GM19463 (cell line): ENCODE measurements around the gene NKX3-2.

Experiments
- ATAC-seq: cut with Tn5 transposase; IDR thresholded peaks from one replicate; pipeline ENCODE4 v1.9.1; 2021; ENCODE audit warnings: mild to moderate bottlenecking, moderate library complexity; ENCODE audit not compliant: unreplicated experiment

Gene NKX3-2

DNA sequence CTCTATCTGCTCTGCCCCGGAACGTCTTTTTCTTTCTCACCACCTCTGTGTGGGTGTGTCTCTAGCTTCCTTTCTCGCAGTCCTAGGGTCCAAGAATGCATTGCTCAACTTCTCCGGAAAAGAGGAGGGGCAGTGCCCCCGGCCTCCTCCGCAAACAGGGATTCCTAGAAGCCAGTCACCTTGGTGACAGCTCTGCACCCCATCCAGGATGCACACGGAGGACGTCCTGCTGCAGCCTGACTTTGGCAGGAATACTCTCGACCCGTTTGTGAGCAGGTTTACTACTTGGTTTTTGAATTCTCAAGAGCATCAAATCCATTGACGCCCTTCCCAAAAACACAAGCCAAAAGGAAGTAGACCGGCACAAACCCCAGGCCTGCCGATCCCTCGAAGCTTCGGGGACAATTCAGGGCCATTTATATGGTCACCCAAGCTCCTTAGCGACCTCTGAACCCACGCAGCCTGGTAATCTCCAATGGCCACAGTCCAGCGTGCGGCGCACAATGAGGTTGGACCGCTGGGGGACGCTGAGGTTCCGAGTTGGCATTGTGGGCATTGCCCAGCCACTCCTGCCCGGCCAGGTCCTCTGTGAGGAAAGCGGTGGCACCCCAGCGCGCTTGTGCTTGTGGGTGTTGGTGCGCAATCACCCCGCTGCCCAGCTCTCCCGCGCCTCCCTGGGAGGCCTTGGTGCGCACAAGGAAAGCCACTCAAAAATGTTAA, 9.8 kb downstream of the NKX3-2 start:
- ATAC-seq, result no peak

DNA sequence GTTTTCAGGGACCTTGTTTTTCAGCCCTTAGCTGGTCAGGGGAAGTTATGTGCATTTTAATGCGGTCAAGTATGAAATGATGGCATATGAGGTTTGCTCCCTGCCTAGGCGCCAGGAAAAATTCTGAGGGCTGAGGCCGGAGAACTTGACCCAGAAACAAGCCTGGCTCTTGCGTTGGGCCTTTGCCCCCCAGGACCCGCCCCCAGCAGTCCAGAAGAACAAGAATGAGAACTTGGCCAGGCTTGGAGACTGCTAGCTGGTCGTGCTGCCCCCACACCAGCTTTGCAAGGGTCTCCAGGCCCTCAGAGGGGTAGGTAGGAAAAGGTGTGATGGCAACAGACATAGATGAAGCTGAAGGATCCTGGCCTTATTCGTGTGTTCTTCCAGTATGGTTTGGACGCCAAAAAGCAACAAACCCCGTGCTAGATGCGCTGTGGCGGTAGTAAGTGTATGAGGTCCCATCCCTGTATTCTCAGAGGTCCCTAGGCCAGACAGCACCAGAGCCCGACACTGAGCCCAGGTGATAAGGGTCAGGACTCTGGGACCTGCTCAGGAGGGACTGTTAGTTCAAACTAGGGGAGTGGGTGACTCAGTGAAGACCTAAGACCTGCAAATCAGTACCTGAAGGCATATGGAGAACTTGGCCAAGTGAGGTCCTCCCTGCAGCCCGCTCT, 10.5 kb downstream of the NKX3-2 start:
- ATAC-seq, result no peak

DNA sequence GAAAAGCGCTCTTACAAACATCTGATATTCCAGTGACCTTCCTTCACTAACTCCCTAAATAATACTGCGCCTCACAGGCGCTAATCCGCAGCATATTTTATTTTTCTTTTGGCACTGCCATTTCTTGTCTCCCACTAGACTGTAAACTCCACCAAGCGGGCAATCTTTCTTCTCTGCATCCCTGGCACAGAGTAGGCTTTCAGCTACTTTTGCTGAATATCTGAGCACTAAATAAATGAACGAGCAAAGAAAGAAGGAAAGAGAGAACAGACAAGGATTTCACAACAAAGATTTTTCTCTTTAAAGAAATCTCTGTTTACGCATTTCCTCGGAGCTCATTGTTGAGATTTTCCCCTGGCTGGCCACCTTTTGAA, 12.7 kb downstream of the NKX3-2 start:
- no peak for ATAC-seq

DNA sequence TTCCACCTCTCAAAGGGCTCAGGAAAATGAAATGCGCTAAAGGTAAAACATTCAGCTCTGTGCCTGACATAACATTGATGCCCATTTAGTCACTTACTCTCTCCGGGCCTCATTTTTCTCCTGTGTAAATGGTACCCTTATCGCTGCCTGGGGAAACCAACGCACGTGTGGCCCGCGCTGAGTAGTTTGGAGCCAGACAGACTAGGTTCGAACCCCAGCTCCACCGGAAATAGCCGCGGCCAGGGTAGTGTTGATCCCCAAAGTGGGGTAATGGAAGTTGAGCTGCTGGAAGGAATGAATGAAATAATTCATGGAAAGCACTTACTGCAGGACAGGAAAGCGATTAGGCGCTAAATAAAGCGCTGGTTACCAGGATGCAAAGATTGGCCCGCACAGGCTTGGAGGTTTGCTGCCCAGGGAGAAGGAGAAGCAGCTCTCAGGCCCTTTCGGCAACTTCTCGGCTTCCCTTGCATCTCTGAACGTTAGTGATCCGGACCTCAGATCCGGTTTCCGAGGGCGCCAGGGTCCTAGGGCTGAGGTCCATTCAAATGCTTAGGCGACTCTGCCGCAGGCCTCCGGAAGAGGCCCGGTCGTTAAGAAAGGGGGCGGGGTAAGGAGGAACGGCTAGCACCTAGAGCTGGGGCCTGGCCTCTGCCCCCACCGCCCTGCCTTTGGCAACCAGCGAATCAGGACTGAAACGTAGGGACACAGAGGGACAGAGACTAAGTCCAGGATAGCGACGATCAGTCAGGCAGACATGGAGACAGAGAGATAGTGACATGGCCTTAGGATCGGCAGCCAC, 13.3 kb downstream of the NKX3-2 start:
- ATAC-seq, result no peak

DNA sequence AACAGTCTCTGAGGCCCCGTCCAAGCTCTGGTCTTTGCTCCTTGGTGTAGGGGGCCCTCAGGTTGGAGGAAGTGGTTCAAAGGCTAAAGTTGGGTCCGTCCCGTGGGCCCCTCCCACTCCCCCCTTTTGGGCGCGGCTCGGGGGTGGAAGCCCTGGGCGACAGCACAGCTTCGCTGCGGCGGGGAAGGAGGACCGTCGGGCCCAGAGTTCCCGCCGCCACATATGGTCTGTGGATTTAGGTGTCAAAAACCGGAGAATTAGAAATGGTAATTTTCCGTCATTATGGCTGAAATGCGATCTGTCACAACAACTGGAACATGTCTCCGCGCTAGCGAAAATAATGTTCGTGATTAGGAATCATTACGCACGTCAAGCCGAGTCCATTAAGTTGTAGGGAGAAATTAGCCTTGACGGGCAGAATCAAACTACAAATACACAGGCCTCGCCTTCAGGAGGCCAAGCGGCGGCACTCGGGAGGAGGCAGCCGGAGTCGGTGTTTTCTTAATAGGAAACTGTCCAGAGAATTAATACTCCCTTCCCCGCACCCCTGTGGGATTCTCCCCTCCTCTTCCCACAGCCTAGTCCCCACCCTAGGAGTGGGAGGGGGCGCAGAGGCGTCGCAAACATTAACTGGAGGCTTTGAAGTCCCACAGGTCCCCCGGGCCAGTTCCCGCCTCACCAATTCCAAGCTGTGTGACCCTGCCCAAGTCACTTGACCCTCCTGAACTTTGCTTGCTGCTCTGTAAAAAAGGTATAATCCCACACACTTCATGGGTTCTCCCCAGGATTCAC, 15.0 kb downstream of the NKX3-2 start:
- no peak for ATAC-seq

DNA sequence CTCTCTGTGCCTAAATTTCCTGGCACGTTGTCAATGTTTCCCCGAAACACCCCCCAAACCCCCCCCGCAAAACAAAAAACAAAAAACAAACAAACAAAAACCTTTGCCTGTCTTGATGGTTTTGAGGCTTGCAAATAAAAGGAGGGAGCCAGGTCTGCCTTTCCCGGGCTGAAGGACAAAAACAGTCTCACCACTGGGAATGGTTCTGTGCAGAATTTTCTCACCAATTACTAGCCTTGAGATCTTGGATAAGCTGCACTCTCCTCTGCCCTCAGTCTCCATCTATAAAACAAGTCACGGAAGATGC, 15.5 kb downstream of the NKX3-2 start:
- ATAC-seq, result no peak

DNA sequence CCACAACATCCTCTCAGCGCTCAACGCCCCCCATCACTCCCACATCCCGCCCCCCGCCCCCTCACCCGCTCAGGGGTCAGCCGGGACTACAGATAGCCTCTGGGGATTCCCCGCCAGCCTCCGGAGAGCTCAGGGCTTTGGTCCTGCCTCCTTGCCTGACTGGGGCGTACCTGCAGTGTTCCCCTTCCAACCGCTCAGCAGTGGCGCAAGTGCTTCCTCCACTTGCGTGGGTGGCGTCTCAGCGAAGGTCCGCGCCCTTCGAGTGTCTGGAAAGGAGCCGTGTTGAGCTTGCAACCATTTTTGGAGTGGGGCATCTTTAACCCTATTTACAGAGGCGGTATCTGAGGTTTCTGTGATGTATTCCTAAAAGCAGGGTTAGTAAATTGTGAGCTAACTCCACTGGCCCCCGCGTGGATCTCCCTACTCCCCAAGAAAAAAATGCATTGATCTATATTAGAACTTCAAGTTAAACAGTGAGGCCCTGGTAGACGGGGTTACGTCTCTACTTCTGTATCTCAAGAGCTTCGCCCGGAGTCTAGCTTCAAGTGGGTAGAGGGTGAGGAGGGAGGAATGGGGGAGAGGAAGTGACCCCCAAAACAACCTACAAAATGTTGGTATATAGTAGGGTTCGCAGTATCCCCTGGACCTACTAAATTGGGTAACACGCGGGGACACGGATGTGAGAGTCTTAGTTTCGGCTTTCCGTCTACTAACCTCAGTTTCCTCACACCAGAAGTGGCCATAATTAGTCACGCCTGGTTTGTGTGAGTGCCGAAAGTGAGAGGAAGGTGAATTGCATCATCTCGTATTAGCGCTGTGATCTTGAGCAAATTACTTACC, 16.1 kb downstream of the NKX3-2 start:
- ATAC-seq, result peak; percentile 72

DNA sequence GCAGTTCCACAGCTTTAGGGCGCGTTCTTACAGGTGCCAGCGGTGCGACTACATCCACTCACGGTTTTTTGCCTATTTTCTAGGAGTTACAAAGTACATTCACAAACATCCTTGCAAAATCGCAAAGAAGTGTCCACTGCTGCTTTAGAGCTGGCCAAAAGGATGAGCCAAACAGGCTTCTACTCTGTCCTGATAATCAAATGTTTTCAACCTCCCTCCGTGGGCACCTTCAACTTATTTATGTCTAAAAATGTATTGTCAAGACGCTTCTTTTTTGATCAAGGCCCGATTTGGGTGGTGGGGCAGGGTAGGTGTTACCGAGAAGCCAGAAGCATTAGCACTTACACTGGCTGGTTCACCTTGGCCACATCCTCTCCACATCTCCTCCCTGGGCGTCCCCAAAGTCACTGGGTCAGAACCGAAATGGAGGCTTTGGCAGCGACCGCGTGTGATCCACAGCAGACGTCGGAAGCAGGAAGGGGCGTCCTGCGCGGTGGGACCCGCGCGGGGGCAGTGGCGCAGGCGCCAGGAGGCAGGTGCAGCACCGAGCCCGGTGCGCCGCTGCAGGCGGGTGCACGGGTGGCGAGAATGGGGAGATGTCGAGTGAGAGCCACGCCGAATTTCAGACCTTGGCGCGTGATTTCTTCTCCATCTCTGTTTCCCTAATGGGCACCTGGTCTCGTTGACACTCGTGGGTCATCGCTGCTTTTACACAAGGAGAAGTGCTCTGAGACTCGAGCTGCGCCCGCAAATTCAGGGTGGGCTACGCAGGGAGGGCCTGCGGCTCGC, 16.9 kb downstream of the NKX3-2 start:
- ATAC-seq, result no peak

DNA sequence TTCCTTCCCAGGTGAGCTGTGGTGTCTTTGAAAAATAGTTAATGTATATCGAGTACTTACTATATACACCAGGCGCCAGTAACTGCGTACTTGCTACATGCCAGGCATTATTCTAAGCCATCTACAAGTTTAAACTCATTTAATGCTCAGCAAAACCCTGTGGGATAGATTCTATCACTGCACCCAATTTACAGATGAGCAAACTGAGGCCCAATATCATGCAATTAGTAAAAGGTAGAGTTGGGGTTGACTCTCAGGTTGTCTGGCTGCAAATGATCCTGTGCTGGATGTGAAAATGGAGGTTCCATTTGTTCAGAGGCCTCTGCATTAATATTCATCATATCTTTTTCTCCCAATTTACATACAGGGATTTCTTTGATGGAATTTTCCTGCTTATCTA, 17.6 kb downstream of the NKX3-2 start:
- no peak for ATAC-seq

DNA sequence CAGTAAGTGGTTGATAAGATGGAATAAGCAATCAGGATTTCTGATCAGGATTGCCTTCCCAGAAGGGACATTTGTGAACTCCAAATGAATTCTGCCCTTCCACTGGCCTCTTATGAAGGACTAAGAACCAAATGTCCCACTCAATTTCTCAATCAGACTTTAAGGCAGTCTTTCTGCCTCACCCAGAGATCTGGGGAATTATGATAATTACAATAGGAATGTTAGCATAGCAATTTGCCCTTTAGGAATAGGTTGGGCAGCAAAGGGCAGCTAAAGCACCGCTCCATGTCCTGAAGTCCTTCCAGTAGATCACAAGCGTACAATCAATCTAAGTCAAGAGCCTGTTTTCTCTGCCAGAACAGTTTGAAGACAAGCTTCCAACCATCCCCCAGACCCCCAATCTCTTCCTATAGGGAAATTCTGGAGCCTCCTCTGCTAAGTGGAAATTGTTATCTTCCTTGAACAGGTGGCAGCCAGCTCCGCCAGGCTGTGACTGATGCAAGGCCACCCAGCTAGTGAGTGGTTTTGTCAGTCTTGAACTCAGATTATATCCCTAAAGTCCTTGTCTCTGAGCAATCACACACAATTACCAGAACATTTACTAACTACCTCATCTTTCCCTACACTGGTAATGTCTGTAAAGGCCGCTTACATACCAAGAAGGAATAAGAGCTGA, 18.6 kb downstream of the NKX3-2 start:
- ATAC-seq, result no peak

DNA sequence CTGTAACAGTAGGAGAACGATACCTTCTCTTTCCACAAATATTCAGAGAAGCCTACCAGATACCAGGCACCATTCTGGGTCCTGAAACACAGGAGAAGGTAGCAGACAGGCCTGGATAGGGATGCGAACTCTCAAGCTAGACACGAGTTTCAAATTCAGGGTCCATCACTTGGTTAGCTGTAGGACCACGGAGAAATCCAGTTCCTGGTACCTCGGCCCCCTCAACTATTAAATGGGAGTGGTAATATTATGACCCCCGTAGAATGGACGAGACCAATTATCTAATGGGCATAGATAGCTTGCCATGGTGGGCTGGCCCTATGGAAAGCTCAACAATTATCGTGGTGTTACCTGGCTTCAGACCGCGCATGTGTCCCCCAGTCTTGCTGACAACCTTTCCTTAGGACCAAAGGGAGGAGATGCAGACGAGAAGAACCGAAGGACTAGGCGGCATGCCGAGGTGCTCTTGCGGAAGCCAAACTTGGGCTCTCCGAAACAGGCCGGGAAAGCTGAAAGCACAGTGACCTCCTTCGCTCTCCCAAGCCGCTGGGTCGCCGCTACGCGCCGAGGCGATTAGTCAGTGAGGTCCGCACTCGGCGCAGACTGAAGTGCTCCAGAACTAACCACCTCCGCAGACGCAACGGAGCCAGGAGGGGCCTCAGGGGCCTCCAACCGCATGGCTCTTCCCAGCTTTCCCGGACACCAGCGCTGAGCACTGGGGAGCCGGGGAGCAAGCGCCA, 19.6 kb downstream of the NKX3-2 start:
- no peak for ATAC-seq

DNA sequence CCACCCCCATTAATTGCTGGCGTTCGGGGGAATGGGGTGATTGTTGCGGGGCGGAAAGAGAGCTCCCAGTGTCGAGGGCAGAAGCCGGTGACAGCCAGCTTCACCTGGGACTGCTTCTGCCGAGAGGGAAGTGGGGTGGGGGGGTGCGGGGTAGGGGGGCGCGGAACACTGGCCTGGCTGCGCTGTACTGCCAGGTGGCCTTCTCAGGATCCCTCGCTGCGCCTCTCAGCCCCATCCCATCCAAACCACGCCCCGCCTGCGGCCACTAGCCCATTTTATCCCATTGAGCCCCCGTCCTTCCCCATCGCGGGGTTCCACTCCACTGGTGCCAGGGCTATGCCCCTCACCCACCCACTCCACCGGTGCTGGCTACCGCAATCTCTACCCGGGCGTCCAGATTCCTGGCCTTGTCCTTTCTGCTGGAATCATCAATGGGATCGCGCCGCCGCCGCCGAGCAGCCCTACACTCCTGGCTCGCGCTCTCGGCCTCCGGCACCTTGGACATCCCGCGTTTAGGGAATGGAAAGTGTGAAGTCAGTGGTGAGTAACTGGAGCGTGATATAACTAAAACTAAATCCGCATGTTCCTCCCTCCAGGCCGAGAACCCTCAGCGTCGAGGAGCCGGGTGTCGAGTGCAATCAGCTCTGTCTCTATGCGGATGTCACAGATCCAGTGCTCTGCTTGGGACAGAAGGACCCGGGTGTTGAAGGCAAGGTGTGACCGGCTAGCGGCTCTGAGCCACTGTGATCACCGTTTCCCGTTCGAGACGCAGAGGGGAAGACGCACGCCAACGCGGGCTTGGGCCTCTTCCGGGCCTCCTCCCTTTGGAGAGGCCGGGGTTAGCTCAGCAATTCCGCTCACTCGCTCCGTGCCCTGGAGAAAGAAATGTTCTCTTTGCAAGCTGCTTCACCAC, 20.5 kb downstream of the NKX3-2 start:
- ATAC-seq, result no peak

DNA sequence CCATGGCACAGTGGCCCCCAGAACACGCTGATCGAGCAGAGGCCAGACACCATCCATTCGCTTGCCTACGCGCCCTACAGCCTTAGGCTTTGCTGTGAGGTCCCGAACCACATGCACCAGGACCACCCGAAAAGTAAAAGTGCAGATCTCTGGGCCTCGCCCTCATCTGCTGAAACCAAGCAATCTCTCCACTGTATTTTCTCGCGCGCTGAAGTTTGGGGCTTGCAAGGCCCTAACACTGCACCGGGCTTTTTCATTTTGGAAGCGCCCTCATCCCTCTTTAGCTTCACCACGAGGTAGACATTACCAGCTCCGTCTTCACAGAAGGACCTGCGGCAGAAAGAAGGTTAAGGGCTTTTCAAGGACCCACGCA, 21.2 kb downstream of the NKX3-2 start:
- no peak for ATAC-seq

DNA sequence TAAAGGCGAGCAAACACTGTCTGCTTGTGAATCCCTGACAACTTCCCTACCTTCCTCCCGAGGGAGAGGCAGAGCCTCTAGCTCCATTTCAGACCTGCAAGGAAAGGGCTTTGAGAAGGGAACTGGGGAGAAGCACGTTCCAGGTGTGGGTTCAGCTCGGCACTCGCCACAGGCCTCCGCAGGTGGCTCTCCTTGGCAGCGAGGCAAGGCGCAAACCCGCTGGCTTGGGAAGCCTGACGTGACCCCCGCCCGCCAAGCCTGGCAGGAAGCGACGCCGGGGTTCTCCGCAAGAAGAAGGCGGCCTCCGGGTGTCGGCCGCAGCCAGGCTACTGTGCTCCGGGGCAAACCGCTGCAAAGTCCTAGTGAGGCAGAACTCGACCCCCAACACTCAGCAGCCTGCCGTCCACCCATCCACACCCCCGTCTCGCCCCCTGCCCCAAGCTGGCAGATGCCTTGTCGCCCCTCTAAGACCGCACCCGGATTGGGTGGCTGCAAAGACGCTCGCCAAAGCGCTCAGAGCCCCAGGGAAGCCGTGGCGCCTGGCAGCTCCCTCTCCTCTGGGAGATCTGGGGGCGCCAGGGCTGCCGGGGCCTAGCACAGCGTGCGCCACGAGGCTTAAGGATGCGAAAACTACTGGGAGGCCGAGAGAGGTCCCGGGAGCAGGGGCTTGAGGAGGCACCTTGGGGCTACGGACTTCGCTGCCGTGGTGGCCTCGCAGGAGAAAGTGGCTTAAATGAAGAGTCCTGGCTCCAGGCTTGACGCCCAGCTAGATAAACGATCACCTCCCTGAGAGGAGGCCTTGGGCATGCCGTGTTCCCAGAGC, 21.8 kb downstream of the NKX3-2 start:
- no peak for ATAC-seq

DNA sequence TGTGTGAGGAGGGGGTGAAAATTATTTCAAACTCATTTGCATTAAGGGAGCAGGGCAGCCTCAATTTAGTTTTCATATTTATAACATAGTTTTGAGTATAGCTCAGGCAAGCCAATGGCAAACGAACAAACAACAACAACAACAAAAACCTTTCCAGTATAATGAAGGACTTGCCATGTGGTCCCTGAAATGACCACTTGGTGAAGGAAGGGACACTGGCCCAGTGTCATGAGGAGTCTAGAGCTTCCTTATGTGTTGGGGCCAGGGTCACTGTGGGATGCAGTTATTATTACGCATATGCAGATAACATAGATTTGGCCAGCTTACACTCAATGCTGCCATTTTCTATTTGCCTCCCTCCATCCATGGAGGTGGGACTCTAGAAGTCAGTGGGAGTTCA, 23.3 kb downstream of the NKX3-2 start:
- ATAC-seq, result no peak

DNA sequence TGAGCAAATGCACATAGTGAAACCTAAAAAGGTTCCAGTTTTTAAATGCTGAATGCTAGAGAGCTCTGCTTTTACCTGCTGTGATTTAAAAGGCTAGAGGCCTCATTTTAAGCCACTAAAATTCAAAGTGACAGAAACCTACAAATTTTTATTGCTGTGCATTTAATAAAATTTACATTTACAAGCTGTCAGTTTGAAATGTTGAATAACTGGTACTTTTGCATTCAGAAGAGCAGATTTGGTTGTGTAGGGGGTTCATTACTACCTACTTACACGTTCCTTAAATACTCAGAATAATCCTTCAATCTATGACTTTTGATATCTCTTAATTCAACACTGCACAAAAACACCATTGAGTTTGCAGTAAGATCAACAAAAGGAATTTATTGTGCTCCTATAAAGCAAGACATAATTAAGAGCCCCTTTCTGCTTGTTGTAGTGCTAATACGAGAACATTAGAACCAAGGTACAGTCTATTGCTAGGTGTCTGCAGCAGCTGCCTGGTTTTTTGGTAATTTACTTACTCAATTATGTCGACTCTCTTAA, 27.9 kb downstream of the NKX3-2 start:
- no peak for ATAC-seq
